Right ventricle myocardium superior (tissue), 1 donor: ENCODE measurements around the gene STAC3. TPM values are rescaled to one million over a fixed set of nuclear protein-coding genes. Genes with fewer than 3 reads are reported as not detected.

Source experiments
- ATAC-seq: fragments of 200-7000 bp; cut with Tn5 transposase; one replicate; pipeline ENCODE4 v1.9.1; 2020; ENCODE audit warnings: mild to moderate bottlenecking; ENCODE audit not compliant: poor library complexity
- DNase-seq: peaks from one replicate; pipeline ENCODE4 v3.0.0-alpha.2; 2020
- intact Hi-C: fragments of 100-400 bp; cut with DNase I; formaldehyde crosslinking; loops from one replicate; pipeline ENCODE4 v1.11.2; 2022
- total RNA-seq: library from RNA; stranded (reverse); fragmentation: NEBNext Ultra II Directional; extraction: Animal tissue kit (Norgen Biotek cat#: 25700); gene quantifications from one replicate; pipeline ENCODE4 v1.2.1, GENCODE V29; 2021
- donor health status: DM: no; HTN: yes; CAD: no; lungs with severe emphysema.

Gene STAC3
- total RNA-seq, 1 donor from 2014 or later, result 1.2 TPM

GRCh38 chr12:57216014-57216911, 34.7 kb downstream of the STAC3 start, which contains the start of gene NXPH4:
TSS of gene NXPH4 (plus strand) at chr12:57216794. CDS start at chr12:57216970, 176 bp downstream.
- DNase-seq (no peak), ATAC-seq (no peak)
- intact Hi-C loops, result no loop called here

- intact Hi-C loops, result no loop called here
- no peak for DNase-seq
- no peak for ATAC-seq
Observed at GRCh38 chr12:57215668-57216013, 35.3 kb downstream of the STAC3 start.

DNA sequence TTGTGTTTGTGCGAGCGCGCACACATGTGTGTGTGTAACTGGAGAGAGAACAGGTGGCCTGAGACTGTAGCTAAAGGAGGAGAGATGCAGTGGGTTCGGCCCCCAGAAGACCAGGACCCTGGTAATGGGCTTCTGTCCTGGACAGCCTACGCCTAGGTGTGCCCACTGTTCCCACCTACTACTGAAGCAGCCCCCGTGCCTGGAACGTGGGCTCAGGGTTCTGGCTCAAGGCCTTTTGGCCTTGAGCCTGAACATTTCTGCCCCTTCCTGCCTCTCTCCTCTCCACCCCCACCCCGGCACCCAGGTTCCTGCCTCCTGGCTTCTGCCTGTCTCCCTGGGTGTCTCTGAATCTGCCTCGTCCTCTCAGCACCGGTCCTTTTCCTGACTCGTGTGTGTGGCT, 35.9 kb downstream of the STAC3 start:
- intact Hi-C loops, result no loop called here
- ATAC-seq (no peak), DNase-seq (no peak)

- intact Hi-C loops, result no loop called here
- ATAC-seq (peak; percentile 71), DNase-seq (peak; percentile 76)
Observed at GRCh38 chr12:57214398-57214781, 36.6 kb downstream of the STAC3 start.

- intact Hi-C loops, result loop anchor here (2.0 kb wide), 1 partner anchor 29 kb away; no protein-coding TSS in a partner anchor
- ATAC-seq, result no peak
- no peak for DNase-seq
Observed at GRCh38 chr12:57213763-57214397, 37.1 kb downstream of the STAC3 start.

DNA sequence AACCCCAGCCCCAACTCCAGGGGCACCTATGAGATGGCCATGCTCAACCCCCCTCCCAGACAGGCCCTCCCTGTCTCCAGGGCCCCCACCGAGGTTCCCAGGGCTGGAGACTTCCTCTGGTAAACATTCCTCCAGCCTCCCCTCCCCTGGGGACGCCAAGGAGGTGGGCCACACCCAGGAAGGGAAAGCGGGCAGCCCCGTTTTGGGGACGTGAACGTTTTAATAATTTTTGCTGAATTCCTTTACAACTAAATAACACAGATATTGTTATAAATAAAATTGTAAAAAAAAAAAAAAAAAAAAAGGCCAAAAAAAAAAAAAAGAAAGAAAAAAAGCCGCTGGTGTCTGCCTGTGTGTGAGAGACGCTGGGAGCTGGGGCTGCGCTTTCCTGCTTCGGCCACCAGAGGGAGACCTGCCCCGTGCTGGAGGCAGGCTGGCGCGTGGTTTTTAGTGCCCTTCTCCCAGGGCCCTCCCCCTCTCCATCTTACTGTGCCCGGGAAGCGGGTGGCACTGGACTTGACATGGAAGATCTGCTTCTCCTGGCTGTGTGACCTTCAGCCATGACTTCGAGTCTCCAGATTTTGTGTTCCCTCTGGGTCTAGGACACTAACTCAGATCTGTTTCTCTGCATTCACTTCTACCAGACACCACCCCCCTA, 37.8 kb downstream of the STAC3 start:
- intact Hi-C loops, result loop anchor here (2.0 kb wide), 1 partner anchor 30 kb away; no protein-coding TSS in a partner anchor
- DNase-seq (peak; percentile 92), ATAC-seq (peak; percentile 83)

DNA sequence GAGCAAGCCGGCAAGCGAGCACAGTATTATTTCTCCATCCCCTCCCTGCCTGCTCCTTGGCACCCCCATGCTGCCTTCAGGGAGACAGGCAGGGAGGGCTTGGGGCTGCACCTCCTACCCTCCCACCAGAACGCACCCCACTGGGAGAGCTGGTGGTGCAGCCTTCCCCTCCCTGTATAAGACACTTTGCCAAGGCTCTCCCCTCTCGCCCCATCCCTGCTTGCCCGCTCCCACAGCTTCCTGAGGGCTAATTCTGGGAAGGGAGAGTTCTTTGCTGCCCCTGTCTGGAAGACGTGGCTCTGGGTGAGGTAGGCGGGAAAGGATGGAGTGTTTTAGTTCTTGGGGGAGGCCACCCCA, 38.3 kb downstream of the STAC3 start:
- no peak for ATAC-seq
- DNase-seq, result no peak
- intact Hi-C loops, result loop anchor here (2.0 kb wide), 1 partner anchor 30 kb away; no protein-coding TSS in a partner anchor

DNA sequence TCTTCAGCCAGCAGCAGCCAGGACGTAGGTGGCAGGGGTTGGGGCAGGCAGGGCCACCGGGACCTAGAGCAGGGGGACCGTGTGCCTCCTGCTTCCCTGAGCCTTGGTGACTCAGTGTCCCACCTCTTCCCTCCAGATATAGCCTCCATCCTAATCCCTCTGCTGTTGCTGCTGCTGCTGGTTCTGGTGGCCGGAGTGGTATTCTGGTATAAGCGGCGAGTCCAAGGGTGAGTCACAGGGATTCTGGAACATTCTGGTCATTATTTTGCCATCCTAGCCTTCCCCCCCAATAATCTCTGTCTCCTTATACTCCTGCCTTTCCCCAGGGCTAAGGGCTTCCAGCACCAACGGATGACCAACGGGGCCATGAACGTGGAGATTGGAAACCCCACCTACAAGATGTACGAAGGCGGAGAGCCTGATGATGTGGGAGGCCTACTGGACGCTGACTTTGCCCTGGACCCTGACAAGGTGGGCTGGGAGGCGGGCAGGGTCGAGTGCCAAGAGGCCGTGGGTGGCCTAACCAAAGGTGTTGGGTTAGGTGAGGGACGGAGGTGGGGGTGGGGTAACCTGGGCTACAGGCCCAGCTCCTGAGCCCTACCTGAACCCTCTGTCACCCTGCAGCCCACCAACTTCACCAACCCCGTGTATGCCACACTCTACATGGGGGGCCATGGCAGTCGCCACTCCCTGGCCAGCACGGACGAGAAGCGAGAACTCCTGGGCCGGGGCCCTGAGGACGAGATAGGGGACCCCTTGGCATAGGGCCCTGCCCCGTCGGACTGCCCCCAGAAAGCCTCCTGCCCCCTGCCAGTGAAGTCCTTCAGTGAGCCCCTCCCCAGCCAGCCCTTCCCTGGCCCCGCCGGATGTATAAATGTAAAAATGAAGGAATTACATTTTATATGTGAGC, 38.9 kb downstream of the STAC3 start:
- intact Hi-C loops, result loop anchor here (2.0 kb wide), 1 partner anchor 31 kb away; no protein-coding TSS in a partner anchor
- no peak for DNase-seq
- ATAC-seq, result no peak

- DNase-seq (no peak), ATAC-seq (no peak)
- intact Hi-C loops, result no loop called here
Observed at GRCh38 chr12:57210926-57211692, 39.9 kb downstream of the STAC3 start.

GRCh38 chr12:57210461-57210860, 40.5 kb downstream of the STAC3 start:
- intact Hi-C loops, result no loop called here
- DNase-seq, result no peak
- no peak for ATAC-seq

- no peak for DNase-seq
- no peak for ATAC-seq
- intact Hi-C loops, result no loop called here
Observed at GRCh38 chr12:57209916-57210315, 41.1 kb downstream of the STAC3 start.

GRCh38 chr12:57208631-57209282, 42.2 kb downstream of the STAC3 start:
- ATAC-seq (peak; percentile 62), DNase-seq (peak; percentile 87)
- intact Hi-C loops, result no loop called here

GRCh38 chr12:57207731-57208630, 43.0 kb downstream of the STAC3 start:
- intact Hi-C loops, result no loop called here
- ATAC-seq (no peak), DNase-seq (no peak)

GRCh38 chr12:57205931-57206330, 45.1 kb downstream of the STAC3 start:
- ATAC-seq (no peak), DNase-seq (no peak)
- intact Hi-C loops, result no loop called here

DNA sequence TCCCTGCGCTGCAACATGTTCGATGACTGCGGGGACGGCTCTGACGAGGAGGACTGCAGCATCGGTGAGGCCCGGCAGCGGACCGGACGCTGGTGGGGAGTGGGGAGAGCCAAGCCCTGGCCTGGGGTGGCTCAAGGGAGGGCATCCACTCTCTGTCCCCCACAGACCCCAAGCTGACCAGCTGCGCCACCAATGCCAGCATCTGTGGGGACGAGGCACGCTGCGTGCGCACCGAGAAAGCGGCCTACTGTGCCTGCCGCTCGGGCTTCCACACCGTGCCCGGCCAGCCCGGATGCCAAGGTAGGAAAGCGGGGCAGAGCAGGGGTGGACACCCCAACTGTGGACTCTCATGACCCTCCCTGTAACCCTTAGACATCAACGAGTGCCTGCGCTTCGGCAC, 45.8 kb downstream of the STAC3 start:
- DNase-seq (no peak), ATAC-seq (no peak)
- intact Hi-C loops, result no loop called here

DNA sequence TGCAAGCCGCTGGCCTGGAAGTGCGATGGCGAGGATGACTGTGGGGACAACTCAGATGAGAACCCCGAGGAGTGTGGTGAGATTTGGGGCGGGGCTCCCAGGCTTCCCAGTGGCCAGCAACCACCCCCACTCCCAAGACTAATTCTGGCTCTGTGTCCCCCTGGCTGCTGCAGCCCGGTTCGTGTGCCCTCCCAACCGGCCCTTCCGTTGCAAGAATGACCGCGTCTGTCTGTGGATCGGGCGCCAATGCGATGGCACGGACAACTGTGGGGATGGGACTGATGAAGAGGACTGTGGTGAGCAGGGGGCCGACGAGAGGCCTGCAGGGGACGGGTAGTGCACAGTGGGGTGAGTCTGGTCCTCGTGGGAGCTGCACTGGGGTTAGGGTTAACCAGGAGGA, 46.5 kb downstream of the STAC3 start:
- intact Hi-C loops, result no loop called here
- no peak for ATAC-seq
- no peak for DNase-seq
